Lung (tissue), 12 donors: ENCODE results near the gene CNTNAP2. TPM values are rescaled to one million over a fixed set of nuclear protein-coding genes. Genes with fewer than 3 reads are reported as not detected.

Experiments
- ATAC-seq: fragments of 200-7000 bp; cut with Tn5 transposase; one replicate; pipeline ENCODE4 v1.9.1; 2020; ENCODE audit warnings: moderate number of reproducible peaks; ENCODE audit not compliant: insufficient read depth, low FRiP score
- DNase-seq, 3 donors: peaks; one replicate each; pipeline ENCODE4 v3.0.0-alpha.2; 2013 to 2017
- H3K27ac ChIP-seq, 2 donors: one replicate each; pipeline ENCODE4 v1.5.1; 2013; ENCODE audit warnings: mild to moderate bottlenecking in 2 of 2, moderate library complexity in 2 of 2, control low read depth in 1 of 2, inconsistent platforms in 1 of 2, low read depth in 1 of 2, low read length in 1 of 2
- H3K27me3 ChIP-seq, 3 donors: one replicate each; pipeline ENCODE4 v1.5.1; 2013; ENCODE audit warnings: low read length in 2 of 3; ENCODE audit not compliant: control insufficient read depth in 3 of 3, insufficient read depth in 3 of 3
- H3K36me3 ChIP-seq, 4 donors: one replicate each; pipeline ENCODE4 v1.5.1; 2013; ENCODE audit warnings: low read length in 4 of 4, mild to moderate bottlenecking in 1 of 4, moderate library complexity in 1 of 4; ENCODE audit not compliant: control insufficient read depth in 4 of 4, insufficient read depth in 4 of 4
- H3K4me1 ChIP-seq, 5 donors: one replicate each; pipeline ENCODE4 v1.5.1; 2013; ENCODE audit warnings: low read length in 5 of 5, mild to moderate bottlenecking in 2 of 5, moderate library complexity in 1 of 5; ENCODE audit not compliant: control insufficient read depth in 5 of 5, insufficient read depth in 5 of 5
- H3K4me3 ChIP-seq: one replicate; pipeline ENCODE4 v1.5.1; 2013; ENCODE audit warnings: mild to moderate bottlenecking, control low read depth, moderate library complexity
- H3K9ac ChIP-seq, 2 donors: one replicate each; pipeline ENCODE4 v1.5.1; 2013; ENCODE audit warnings: low read length in 2 of 2, control low read depth in 1 of 2; ENCODE audit not compliant: insufficient read depth in 1 of 2
- H3K9me3 ChIP-seq, 4 donors: one replicate each; pipeline ENCODE4 v1.5.1; 2013; ENCODE audit warnings: low read length in 3 of 4, mild to moderate bottlenecking in 1 of 4, moderate library complexity in 1 of 4; ENCODE audit not compliant: control insufficient read depth in 4 of 4, insufficient read depth in 3 of 4
- CTCF ChIP-seq: IDR thresholded peaks from 2 replicates; pipeline ENCODE4 v1.5.1; 2012; ENCODE audit warnings: mild to moderate bottlenecking; ENCODE audit errors: control extremely low read depth, extremely low read depth
- WGBS, 2 donors: extraction: QIAGEN DNeasy Blood & Tissue Kit; methylation state at CpG; one replicate each; pipeline ENCODE4 v1.1.7; 2013; 5-methylcytosine and 5-hydroxymethylcytosine counted together
- polyA plus RNA-seq, 2 donors: library from polyadenylated mRNA; stranded (reverse); fragments of 200-250 nt; gene quantifications; one replicate each; pipeline ENCODE4 v1.2.1, GENCODE V29; 2013
- total RNA-seq, 2 donors: library from RNA; depleted of rRNA in 1 of 2; stranded (reverse); fragments of >200 nt in 1 of 2; gene quantifications; one replicate each; pipeline ENCODE4 v1.2.1, GENCODE V29; 2014 to 2021
- donor health status: control.
- donor health status: control.
- donor health status: Bipolar disorder and iron deficiency.
- donor health status: healthy.
- donor health status: DM: yes; HTN: yes; CAD: no.

CNTNAP2 gene
- total and polyA plus RNA-seq, 4 donors: 0.18 to 45.3 (median 0.52) TPM

DNA sequence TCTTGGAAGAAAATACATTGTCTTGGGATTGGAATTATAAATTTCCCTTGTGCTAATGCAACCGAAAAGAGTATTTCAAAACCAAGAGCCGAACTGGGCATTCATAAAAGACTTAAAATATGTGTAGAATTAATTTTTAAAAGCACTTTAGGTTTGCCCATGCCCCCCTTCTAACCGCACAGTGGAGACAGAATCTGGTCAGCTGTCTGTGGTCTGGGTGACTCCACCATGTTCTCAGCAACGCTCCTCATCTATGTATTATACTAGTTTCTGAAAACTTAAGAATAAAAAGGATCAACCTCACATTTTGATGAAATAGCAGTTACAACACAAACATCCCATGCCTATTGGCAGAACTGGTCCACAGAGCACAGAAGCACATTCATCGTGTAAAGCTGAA, 2281.4 kb downstream of the CNTNAP2 start:
- ATAC-seq: no peak
- no peaks in the 10 kb centered on the region for H3K36me3 ChIP-seq
- WGBS, 2 donors: 62 to 66% methylated on average over 5 of the region's 5 CpGs

DNA sequence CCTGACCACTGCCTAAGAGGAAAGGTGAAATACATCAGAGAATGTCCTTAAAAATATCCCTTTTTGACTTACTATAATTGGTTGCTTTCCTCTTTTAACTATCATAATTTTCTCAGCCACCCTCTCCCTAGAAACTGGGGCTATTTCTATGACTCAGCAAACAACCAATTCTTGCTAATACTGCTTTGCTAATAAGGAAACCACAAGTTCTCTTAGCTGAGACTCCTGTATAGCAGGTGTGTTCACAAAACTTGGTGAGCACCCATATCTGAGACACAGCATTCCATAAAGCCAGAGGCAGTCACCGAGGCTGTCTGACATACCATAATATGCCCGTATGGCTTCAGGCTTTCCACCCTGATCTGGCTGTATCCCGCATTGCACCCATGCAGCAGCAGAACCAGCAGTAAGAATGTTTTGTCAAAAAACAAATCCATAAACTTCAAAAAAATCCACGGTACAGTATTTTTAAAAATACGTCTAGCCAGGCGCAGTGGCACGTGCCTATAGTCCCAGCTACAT, 2282.3 kb downstream of the CNTNAP2 start:
- Histone ChIP-seq H3K27ac (no peak overlapping the region), H3K9me3 (no peaks in the 10 kb centered on the region), H3K4me1 (peaks cover 0 to 1% (median 0%) of the 10 kb centered on the region in 5 donors), H3K36me3 (no peaks in the 10 kb centered on the region), H3K27me3 (peaks cover 0 to 7% (median 0%) of the 10 kb centered on the region in 3 donors), H3K9ac (no peak overlapping the region), H3K4me3 (no peak overlapping the region)
- no peak for DNase-seq
- TF ChIP-seq CTCF: no peak
- ATAC-seq: no peak
- 69 to 78% methylated on average over 7 of the region's 7 CpGs for WGBS, 2 donors

More for the DNA sequence above, 2281.4 kb downstream of the CNTNAP2 start:
- Histone ChIP-seq H3K9ac (no peak overlapping the region), H3K9me3 (no peaks in the 10 kb centered on the region), H3K27ac (no peak overlapping the region), H3K4me1 (peaks cover 0 to 1% (median 0%) of the 10 kb centered on the region in 5 donors), H3K27me3 (peaks cover 0 to 7% (median 0%) of the 10 kb centered on the region in 3 donors), H3K4me3 (no peak overlapping the region)
- no peak for TF ChIP-seq CTCF
- DNase-seq: no peak

- no peaks in the 10 kb centered on the region for H3K36me3 ChIP-seq
- no peak overlapping the region for H3K9ac ChIP-seq
- no peak for TF ChIP-seq CTCF
- ATAC-seq: no peak
- H3K27ac ChIP-seq: no peak overlapping the region
- H3K4me1 ChIP-seq: peaks cover 0 to 1% (median 0%) of the 10 kb centered on the region in 5 donors
- WGBS, 2 donors: 76 to 77% methylated on average over 14 of the region's 14 CpGs
- H3K4me3 ChIP-seq: no peak overlapping the region
- H3K27me3 ChIP-seq: peaks cover 0 to 7% (median 0%) of the 10 kb centered on the region in 3 donors
- DNase-seq: no peak
- no peaks in the 10 kb centered on the region for H3K9me3 ChIP-seq
These were observed 2283.5 kb downstream of the CNTNAP2 start for GRCh38 chr7:148400101-148400500.

DNA sequence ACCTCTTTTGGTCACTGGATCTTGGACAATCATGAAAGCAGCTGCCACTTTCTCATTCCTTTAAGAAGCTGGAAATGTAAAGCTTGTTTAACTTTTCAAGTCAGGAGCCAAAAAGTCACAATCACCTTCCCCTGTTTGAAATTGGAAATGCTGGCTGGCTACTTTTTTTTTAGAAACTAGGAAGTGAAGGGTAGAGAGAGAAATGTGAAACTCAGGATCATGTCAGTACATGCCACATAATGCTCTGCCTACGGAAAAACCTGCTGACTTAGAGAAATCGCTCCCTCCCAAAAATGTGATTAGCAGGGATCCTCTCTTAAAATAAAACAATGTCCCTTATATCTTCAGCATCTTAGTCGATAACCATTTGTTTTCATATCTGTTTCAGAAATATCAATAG, 2285.6 kb downstream of the CNTNAP2 start:
- no peak for ATAC-seq
- TF ChIP-seq CTCF: no peak

More for the DNA sequence above, 2285.6 kb downstream of the CNTNAP2 start:
- no peaks in the 10 kb centered on the region for H3K4me1 ChIP-seq
- WGBS, 2 donors: 75 to 87% methylated on average over 3 of the region's 3 CpGs
- no peaks in the 10 kb centered on the region for H3K27me3 ChIP-seq
- H3K27ac ChIP-seq: no peak overlapping the region
- H3K9me3 ChIP-seq: no peaks in the 10 kb centered on the region
- DNase-seq: peak in 2 of 3 donors; percentile 43 to 51
- H3K36me3 ChIP-seq: no peaks in the 10 kb centered on the region
- H3K9ac ChIP-seq: no peak overlapping the region
- H3K4me3 ChIP-seq: no peak overlapping the region
